22Rv1 (cell line): Measurements from ENCODE around the gene WFDC11.

ENCODE experiments used
- CTCF ChIP-seq: fragments of 450-650 bp; IDR thresholded peaks from 2 replicates; pipeline ENCODE4 v1.5.1; 2017; ENCODE audit warnings: mild to moderate bottlenecking
- ZFX ChIP-seq: fragments of 450-650 bp; IDR thresholded peaks from 2 replicates; pipeline ENCODE4 v1.6.1; 2017; ENCODE audit warnings: antibody characterized with exemption, borderline replicate concordance

DNA sequence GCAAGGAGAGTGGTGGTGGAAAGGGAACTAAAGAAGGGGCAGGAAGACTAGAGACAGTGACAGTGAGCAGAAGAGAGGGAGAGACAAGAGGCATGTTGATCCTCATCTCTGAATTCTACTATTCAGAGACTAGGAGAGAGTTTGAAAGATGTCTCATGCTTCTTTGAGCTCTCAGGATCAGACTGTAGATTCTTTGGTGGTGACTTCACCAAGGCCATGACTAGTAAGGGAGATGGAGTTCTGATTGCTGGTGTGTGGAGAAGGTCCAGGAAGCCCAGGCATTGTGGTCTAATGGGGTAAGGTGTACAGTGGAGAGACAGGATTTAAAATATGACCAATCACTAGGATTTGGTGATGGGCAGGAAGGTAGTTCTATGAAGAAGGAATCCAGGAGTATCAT is 39.7 kb downstream of the WFDC11 start:
- no peak for TF ChIP-seq CTCF
- no peak for TF ChIP-seq ZFX
